ENCODE measurements around the gene VPS54.
A peak's percentile ranks its signal among the peaks of the same experiment; 100 is the strongest.

Gene VPS54

GRCh38 chr2:64019083-64019974 is at the start of gene VPS54:
VPS54 (minus strand) TSS chr2:64019428; CDS start chr2:63983999, 35,429 bp downstream.
- DNase-seq (ENCODE audit: low read depth) = peak; percentile 72
- peak within 1 kb of the TSS; percentile 61 for H3K4me3 ChIP-seq (ENCODE audit: low read length)
- no peak for TF ChIP-seq CTCF (conservative IDR thresholded peaks at IDR 0.05; ENCODE audit: low read length)

GRCh38 chr2:64067326-64067725 is 48.1 kb upstream of the VPS54 start:
- TF ChIP-seq CTCF (conservative IDR thresholded peaks at IDR 0.05; ENCODE audit: low read length) = no peak
- no peak for DNase-seq (ENCODE audit: low read depth)
- no peak overlapping the region for H3K4me3 ChIP-seq (ENCODE audit: low read length)

GRCh38 chr2:64065516-64065915 is 46.3 kb upstream of the VPS54 start:
- no peak overlapping the region for H3K4me3 ChIP-seq (ENCODE audit: low read length)
- no peak for DNase-seq (ENCODE audit: low read depth)
- no peak for TF ChIP-seq CTCF (conservative IDR thresholded peaks at IDR 0.05; ENCODE audit: low read length)

- peak; percentile 30 for DNase-seq (ENCODE audit: low read depth)
- no peak for TF ChIP-seq CTCF (conservative IDR thresholded peaks at IDR 0.05; ENCODE audit: low read length)
- no peak overlapping the region for H3K4me3 ChIP-seq (ENCODE audit: low read length)
Observed at GRCh38 chr2:64063924-64064331, 44.7 kb upstream of the VPS54 start.

- TF ChIP-seq CTCF (conservative IDR thresholded peaks at IDR 0.05; ENCODE audit: low read length) = no peak
- DNase-seq (ENCODE audit: low read depth) = no peak
Observed at GRCh38 chr2:64063454-64063853, 44.2 kb upstream of the VPS54 start.

GRCh38 chr2:64062840-64063239 is 43.6 kb upstream of the VPS54 start:
- H3K4me3 ChIP-seq (ENCODE audit: low read length) = no peak overlapping the region
- DNase-seq (ENCODE audit: low read depth) = peak; percentile 22
- no peak for TF ChIP-seq CTCF (conservative IDR thresholded peaks at IDR 0.05; ENCODE audit: low read length)

More at GRCh38 chr2:64063454-64063853, 44.2 kb upstream of the VPS54 start:
- H3K4me3 ChIP-seq (ENCODE audit: low read length) = no peak overlapping the region

- H3K4me3 ChIP-seq (ENCODE audit: low read length) = no peak overlapping the region
- TF ChIP-seq CTCF (conservative IDR thresholded peaks at IDR 0.05; ENCODE audit: low read length) = no peak
- no peak for DNase-seq (ENCODE audit: low read depth)
Observed at GRCh38 chr2:64059270-64059669, 40.0 kb upstream of the VPS54 start.

Data from AG10803 (cell line).